NCI-H748 (cell line): ENCODE data around the gene DCDC2B.
A peak's percentile ranks its signal among the peaks of the same experiment; 100 is the strongest.

Source experiments
- DNase-seq: peaks from one replicate; lab custom pipeline; 2025; ENCODE audit not compliant: unreplicated experiment; lab: John Stamatoyannopoulos, UW

Gene DCDC2B

DNA sequence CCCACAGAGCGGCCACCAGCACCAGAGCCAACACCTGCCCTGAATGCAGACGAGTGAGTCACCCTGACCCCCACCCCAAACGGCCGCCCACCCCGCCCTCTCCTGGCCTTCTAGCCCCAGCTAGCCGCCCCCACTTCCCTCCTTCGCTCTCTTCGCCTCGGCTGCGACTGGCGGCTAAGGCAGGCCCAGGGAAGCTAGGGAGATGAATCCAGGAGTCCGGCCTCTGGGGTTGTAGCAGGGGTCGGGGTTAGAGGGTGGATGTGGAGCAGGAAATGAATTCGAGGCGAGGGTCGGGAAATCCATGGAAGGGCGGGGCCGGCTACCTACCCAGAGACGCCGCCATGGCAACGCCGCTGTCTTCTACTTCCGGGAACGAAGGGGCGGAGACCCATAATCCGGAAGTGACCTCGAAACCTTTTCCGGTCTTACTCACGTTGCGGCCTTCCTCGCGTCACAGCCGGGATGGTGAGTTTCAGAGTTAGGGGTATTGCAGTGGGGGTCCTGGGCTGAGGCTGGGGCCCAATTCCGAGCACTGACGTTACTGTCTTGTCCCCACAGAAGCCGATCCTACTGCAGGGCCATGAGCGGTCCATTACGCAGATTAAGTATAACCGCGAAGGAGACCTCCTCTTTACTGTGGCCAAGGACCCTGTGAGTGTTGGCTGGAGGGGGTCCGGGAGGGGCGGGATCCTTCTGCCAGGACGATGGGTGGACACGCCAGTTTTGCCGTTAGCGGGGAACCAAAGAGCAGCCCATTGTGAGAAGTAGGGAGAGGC, 13.3 kb downstream of the DCDC2B start, which contains the start of the genes EIF3I and TMEM234:
EIF3I (plus strand) TSS at position 428 of the 776 bp plus-strand sequence; CDS start at position 463, 35 bp downstream.
TMEM234 (minus strand) TSS at position 374 of the 776 bp plus-strand sequence; CDS start at position 343, 31 bp downstream.
- DNase-seq = peak; percentile 93

DNA sequence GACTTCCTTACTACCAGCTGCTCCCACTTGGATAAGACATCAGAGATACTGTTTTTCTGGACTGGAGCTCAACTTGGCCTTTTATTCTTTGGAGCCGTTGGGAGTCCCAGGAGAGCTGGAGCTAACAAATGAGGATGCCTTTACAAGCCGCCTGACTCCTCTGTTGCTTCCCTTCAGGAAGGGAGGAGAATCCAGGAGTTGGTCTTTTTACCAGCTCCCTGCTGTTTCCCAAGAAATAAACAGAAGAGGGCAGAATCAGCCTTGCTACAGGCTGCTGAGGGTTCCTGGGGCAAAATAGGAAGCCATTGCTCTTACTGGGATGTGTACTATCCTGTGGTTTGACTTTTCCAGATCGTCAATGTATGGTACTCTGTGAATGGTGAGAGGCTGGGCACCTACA, 14.8 kb downstream of the DCDC2B start:
- no peak for DNase-seq

DNA sequence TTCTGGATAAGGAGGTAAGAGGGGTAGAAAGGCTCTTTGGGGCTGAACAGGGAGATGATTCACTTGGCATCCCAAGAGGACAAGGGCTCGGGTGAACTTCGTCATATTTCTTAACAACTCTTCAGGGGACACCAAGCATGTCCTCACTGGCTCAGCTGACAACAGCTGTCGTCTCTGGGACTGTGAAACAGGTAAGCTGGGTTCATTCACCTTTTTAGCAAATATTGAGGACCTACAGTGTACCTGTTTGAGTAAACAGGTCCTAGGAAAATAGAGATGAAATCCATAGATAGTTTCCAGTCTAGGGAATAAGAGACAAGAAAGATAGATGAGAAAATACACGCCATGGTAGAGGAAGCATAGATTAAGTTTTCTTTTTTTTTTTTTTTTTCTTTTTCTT, 15.4 kb downstream of the DCDC2B start:
- DNase-seq = no peak

DNA sequence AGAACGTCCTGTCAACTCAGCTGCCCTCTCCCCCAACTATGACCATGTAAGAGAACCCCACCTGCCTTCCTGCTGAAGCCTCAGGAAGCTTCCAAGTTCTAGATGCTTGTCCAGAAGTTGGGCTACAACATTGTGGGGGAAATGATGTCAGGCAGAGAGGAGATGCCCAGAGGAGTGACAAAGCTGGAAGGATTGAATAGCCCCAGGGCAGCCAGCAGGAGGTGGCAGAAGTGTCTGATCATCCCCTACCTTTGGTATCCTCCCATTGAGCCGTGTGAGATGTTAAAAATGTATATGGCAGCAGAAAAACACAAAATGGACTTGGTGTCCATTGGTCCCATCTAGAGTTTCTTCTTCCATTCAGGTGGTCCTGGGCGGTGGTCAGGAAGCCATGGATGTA, 19.9 kb downstream of the DCDC2B start:
- no peak for DNase-seq

DNA sequence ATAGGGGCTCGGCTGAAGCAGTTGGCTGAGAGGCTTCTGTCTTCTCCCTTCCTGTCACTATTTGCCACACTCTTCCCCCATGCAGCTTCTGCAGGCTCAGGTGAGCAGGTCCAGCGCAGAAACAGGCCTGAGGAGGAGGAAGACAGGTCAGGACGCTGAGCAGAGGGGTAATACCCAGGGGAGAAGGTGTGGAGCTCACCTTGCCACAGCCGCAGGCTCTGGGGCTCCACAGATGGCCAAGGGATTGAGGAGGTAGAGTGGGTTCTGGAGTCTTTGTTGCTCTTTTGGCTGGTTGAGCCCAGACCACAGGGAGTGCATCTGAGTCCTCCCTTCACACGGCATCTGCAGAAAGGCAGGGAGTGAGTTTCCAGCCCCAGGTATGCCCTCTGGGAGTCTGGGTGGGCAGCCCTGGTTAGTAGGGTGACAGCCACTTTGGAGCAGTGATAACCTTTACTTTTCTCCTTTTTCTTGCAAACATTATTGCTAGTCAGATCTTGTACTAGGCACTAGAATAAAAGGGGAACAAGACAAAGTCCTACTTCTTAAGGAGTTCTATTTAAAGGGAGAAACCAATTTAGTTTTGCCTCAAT, 23.0 kb downstream of the DCDC2B start:
- no peak for DNase-seq

DNA sequence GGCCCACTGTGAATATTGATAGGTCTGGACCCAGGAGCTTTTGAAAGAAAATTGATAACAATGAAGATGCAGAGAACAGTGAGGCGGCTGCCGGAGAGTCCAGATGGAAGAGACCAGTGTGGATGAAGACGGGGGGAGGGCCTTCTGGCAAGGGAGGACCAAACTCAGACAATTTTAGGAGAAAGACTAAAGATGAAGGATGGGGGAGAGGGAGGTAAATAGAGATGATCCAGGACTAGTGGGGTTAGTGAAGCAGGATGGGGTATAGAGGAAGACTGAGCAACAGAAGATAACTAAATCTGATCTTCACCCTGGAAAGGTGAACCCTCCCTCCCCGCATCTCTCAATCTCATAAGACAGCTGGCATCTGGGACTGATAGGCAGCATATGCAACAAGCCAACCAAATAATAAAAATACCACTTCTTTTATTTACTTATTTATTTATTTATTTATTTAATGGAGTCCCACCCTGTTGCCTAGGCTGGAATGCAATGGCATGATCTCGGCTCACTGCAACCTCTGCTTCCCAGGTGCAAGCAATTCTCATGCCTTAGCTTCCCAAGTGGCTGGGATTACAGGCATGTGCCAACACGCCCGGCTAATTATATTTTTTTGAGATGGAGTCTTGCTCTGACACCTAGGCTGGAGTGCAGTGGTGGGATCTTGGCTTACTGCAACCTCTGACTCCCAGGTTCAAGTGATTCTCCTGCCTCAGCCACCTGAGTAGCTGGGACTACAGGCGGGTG, 23.8 kb downstream of the DCDC2B start:
- no peak for DNase-seq

DNA sequence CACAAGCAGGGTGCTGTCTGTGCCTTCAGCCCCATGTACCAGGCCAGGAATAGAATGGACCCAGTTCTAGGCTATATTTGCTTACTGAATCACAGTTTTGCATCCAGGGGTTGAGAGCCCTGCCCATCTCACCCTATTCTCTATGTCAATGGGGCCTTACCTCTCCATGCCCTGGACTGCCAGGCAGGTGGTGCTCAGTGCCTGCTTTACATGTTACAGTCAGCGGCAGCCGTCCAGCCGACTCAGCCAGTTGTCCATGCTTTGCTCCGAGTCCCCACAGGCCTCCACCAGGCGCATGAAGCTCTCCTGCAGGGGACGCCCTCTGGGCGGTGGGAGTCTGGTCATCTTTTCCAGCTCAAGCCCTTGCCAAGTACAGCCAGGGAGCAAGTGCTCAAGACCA, 25.9 kb downstream of the DCDC2B start:
- DNase-seq = no peak

DNA sequence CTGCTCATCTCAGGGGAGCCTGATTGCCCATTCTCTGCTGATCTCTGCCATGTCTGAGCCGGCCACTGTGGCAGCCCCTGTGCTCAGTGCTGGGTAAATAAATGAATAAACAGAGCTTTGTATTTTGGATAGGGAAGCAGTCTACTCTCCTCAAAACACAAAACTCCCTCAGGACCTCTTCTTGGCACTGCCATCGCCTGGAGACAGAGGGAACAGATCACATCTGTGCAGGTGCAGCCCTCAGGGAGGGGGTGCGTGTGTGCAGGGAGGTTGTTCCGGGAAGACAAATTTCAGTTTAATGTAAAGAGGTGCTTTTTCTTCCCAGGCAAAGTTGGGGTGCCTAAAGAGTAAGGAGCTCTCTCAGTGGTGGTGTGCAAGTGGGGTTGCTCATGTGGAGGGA, 30.4 kb downstream of the DCDC2B start:
- peak; percentile 51 for DNase-seq

DNA sequence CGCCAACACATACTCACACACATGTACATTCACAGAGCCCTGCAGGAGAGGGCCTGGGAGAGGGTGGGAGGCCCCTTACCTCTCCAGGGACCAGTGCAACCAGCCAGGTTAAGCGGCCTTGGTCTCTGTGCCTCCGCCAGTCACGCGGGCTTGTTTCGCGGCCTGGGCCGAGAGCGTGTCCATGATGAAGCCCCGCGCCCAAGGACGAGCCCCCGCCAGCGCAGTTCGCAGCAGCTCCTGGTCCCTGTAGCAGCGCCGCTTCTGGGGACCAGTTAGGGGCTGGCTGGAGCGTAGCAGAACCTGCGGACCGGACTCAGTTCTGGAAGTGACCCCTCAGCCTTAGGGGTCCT, 30.9 kb downstream of the DCDC2B start:
- DNase-seq = peak; percentile 73

DNA sequence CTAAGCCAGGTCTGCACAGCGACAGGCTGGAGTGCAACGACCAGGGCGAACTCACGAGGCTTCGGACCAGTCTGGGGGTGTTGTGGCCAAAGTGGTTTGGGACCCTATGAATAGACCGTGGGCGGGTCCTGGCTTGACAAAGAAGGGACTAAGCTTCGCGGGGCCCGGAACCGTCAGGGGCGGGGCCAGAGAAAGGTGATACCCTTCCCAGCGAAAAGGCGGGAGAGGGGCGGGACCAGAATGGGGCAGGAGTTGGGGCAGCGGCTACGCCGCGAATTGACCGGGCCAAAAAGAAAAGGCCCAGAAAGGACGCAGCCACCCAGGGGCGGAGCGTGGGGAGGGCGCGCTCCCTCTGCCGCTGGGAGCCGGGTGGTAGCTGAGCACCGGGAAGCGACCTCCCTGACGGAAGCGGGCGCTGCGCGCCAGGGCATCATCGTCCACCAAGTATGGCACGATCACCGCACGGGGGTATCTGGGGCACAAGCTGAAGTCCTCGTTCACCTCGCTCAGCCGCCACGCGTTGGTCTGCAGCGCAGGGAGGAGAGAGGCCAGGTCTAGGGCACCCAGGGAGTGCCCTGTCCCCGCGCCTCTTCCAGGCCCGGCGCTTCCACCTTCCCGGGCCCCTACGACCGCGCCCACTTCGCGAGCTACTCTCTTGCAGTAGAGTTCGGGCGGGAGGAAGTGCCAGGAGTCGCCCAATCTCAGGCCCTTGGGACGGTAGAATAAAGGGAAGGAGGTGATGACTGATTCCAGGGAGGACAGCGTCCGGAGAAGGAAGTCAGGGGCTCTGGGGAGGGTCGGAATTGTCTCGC, 31.5 kb downstream of the DCDC2B start:
- DNase-seq = peak; percentile 94

DNA sequence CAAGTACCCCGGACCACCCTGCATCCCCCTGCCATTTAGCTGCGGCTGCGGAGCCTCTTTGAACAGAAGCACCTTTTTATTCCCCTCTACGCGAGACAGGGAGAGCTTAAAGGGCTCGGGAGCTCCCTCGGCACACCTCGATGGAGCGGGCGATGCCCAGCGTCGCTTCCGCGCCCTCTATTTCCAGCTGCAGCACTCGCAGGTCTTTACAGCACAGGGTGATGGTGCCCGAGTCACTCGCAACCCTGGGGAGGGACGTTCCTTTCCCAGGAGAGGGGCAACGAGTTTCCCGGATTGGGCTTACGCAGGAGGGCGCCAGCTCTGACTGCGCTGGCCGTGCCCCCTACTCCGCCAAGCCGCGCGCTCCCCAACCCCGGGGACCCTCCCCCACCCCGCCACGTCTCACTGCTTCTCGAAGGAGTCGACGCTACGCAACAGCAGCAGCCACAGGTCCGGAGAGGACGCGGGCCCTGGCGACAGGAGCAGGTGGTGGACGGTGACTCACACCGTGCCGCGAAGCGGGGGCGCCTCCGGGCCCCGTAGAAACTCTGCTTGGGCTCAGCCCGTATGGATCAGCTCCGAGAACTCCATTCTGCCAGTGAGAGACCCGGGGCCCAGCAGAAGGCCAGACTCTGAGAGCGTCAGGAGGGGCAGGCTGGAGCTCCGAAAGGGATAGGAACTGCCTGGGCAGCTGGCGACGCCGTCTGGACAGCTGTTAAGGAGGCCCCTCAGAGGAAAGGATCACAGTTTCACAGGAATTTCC, 32.3 kb downstream of the DCDC2B start:
- DNase-seq = peak; percentile 66

DNA sequence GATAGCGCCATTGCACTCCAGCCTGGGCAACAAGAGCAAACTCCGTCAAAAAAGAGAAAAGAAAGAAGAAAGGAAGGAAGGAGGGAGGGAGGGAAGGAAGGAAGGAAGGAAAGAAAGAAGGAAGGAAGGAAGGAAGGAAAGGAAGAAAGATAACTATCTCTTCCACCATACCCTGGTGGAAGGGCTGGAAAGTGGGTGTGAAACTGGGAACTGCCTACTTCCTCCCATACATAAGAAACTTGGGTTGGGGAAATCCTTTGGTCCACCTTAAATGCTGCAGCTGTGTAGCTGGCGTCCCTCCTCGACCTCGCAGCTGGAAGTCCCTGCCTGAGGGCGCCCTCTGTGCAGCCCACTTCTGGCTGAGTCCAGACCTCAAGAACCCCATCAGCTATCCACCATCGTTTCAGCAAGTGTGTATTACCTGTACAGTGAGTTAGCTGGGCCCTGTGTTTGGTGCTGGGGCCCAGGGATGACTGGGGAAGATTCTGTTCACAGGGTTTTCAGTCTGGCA, 33.5 kb downstream of the DCDC2B start:
- peak; percentile 2 for DNase-seq

DNA sequence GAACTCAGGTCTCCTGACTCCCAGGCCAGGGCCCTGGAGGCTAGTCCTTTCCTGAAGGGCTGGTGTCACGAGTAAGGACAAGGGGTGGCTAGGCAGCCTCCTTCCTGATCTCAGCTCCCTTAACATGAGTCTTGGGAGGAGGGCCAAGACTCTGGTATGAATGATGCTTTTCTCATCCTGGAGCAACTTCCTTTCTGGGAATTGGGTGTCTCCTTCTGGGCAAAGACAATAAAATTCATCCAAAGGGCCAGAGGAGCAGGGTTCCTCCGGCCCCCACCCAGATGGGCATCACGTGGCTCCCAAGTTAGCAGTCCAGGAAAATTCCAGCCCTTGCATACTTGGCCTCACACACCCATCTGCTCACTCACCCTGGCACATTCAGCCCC, 38.0 kb downstream of the DCDC2B start, which contains the start of gene FAM167B:
FAM167B (plus strand) TSS at position 335 of the 386 bp plus-strand sequence. CDS start 200 bp downstream, outside the sequence.
- no peak for DNase-seq

DNA sequence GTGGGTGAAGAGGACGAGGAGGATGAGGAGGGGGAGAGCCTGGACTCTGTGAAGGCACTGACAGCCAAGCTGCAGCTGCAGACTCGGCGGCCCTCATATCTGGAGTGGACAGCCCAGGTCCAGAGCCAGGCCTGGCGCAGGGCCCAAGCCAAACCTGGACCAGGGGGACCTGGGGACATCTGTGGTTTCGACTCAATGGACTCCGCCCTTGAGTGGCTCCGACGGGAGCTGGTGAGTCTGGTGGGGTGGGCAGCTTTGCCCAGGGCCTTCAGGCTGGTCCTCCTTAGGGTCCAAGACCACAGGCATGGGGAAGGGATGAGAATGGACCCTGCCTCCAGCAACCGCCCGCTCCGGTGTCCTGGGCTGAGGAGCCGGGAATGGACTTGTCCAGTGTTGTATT, 38.6 kb downstream of the DCDC2B start:
- no peak for DNase-seq

DNA sequence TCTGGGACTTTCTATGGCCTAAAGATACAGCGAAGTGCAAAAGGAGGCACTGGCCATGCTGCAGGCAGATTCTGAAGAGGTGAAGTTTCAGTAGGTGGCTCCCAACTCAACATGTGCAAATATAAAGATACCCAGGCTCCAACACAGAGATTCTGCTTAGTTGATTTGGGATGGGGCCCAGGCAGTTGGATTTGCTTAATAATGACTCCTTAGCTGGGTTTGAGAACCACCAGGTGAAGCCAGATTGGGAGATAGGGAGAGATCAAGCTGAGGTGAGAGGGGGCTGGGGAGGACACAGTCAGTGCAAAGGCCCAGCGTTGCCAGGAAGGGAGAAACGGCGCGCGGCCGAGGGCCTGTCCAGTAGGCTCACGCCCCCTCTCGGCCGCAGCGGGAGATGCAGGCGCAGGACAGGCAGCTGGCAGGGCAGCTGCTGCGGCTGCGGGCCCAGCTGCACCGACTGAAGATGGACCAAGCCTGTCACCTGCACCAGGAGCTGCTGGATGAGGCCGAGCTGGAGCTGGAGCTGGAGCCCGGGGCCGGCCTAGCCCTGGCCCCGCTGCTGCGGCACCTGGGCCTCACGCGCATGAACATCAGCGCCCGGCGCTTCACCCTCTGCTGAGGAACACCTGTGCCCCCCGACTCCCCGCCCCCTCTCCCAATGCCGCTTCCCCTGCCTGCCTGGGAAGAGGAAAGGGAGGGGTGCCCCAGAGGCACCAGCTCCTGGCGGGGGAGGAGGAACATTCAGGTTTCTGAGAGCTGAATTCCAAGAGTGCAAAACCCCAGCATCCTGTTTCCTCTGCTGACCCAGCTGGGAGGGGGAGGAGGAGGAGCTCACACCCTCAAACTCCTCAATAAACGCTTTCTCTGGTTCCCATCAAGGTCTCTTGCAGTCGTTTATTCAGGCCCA, 39.3 kb downstream of the DCDC2B start:
- peak; percentile 85 for DNase-seq

DNA sequence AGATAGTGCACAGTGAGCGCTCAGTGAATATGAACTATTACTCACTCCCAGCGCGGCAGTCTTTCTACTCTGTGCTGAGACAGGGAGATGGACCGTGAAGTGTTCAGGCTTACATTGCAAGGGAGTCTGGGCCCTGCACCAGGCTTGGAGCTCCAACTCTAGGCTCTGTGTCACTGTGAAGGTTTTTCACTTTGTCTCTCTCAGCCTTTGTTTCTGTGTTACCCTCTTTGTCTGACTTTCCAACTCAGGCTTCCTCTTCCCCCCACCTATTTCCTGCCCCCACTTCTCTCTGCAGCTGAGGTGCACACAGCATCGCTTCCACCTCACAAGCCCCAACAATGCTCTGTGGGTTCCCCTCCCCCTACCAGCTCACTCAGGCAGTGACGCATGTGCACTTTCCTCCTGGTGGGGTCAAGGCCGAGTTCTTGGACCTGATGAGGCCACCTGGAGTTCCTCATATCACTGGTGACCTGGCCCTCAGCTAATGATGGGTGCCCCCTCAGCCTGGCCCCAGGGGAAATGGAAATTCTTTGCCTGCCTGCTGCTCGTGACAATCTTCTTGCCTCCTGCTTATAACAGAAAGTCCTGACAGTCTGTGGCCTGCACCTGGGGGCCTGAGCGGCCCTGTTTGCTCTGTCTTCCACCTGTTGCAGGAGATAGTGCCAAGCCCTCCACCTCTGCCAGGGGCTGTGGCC, 41.1 kb downstream of the DCDC2B start:
- DNase-seq = no peak

DNA sequence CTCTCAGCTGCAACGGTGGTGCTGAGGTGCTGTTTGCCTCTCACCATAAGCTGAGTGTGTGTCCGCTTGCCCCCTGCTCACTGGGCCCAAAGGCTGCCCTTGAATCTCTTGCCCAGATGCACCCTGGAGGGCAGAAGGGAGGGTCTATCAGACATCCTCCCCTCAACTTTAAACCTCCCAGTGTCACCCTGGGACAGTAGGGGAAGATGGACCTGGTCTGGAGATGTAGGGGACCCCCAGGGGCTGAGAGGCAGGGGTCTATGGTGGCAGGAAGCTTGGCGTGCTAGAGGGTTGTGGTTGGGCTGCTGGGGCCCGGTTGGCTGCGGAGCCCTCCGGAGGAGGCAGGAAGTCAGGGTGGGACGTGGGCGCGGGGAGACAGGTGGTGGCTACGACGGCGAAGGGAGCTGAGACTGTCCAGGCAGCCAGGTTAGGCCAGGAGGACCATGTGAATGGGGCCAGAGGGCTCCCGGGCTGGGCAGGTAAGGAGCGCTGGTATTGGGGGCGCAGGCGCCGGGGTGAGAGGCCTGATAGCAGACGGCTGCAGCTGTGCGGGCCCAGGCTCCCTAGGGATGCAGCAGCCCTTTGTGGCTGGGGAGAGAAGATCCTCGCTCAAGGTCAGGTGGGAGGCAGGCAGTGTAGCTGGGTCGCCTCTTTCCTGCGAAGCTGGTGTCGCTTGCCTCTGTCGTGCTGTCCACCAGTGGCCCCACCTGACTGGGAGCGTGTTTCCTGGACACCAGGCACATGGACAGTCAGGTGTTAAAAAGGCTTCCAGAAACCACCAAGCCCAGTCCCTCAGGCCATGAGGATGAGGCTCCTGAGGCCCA, 42.2 kb downstream of the DCDC2B start, which contains the start of gene LCK:
LCK (plus strand) TSS at position 373 of the 824 bp plus-strand sequence. CDS start 23,065 bp downstream, outside the sequence.
- no peak for DNase-seq
